C4-2B (cell line): Measurements from ENCODE around the gene JUN.

ENCODE experiments used
- H3K27ac ChIP-seq: fragments of 450-650 bp; 2 replicates; pipeline ENCODE4 v1.5.1; 2017
- CTCF ChIP-seq: fragments of 450-650 bp; conservative IDR thresholded peaks from 2 replicates; pipeline ENCODE4 v1.5.1; 2017; ENCODE audit warnings: mild to moderate bottlenecking
- ZFX ChIP-seq: fragments of 450-650 bp; IDR thresholded peaks from 2 replicates; pipeline ENCODE4 v1.6.1; 2017

JUN gene

GRCh38 chr1:58815069-58815685 is 31.3 kb upstream of the JUN start:
- peak overlapping the region; percentile 78 for H3K27ac ChIP-seq
- TF ChIP-seq ZFX (no peak), CTCF (no peak)

- H3K27ac ChIP-seq = no peak overlapping the region
- TF ChIP-seq CTCF (no peak), ZFX (no peak)
Measured at GRCh38 chr1:58814251-58815068, 30.6 kb upstream of the JUN start.

- H3K27ac ChIP-seq = no peak overlapping the region
- TF ChIP-seq ZFX (no peak), CTCF (no peak)
Measured at GRCh38 chr1:58813801-58814200, 30.0 kb upstream of the JUN start.

- no peak overlapping the region for H3K27ac ChIP-seq
- no peak for TF ChIP-seq ZFX
- TF ChIP-seq CTCF = no peak
Measured at GRCh38 chr1:58813361-58813760, 29.5 kb upstream of the JUN start.

GRCh38 chr1:58812926-58813325 is 29.1 kb upstream of the JUN start:
- no peak overlapping the region for H3K27ac ChIP-seq
- TF ChIP-seq ZFX (no peak), CTCF (no peak)

GRCh38 chr1:58812468-58812867 is 28.6 kb upstream of the JUN start:
- TF ChIP-seq CTCF (no peak), ZFX (no peak)
- H3K27ac ChIP-seq = no peak overlapping the region

- TF ChIP-seq CTCF = no peak
- TF ChIP-seq ZFX = no peak
- no peak overlapping the region for H3K27ac ChIP-seq
Measured at GRCh38 chr1:58811303-58811702, 27.5 kb upstream of the JUN start.
